SU-DHL-6 (cell line): ENCODE results near the gene CCP110.

Source experiments
- CTCF ChIP-seq: fragments of 200-600 bp; sonication (generic); IDR thresholded peaks from one replicate; pipeline ENCODE4 v1.5.1; 2017; ENCODE audit warnings: antibody characterized with exemption, mild to moderate bottlenecking, low read length, moderate library complexity; ENCODE audit not compliant: insufficient read depth, poor library complexity, severe bottlenecking
- EZH2phosphoT487 ChIP-seq: fragments of 200-600 bp; sonication (generic), shearing (Covaris generic); conservative IDR thresholded peaks from 2 replicates; pipeline ENCODE4 v1.6.1; 2018; ENCODE audit warnings: mild to moderate bottlenecking, antibody characterized with exemption, low read length, moderate library complexity, mixed read lengths

- TF ChIP-seq CTCF = no peak
- no peak for TF ChIP-seq EZH2phosphoT487
These were observed 15.9 kb upstream of the CCP110 start for GRCh38 chr16:19507867-19508266.
